Globus pallidus (tissue), 1 donor: Measurements from ENCODE around the gene MOB2.

Experiments
- DNase-seq: peaks from one replicate; pipeline ENCODE4 v3.0.0-alpha.2; 2015; ENCODE audit warnings: low spot score

MOB2 gene

DNA sequence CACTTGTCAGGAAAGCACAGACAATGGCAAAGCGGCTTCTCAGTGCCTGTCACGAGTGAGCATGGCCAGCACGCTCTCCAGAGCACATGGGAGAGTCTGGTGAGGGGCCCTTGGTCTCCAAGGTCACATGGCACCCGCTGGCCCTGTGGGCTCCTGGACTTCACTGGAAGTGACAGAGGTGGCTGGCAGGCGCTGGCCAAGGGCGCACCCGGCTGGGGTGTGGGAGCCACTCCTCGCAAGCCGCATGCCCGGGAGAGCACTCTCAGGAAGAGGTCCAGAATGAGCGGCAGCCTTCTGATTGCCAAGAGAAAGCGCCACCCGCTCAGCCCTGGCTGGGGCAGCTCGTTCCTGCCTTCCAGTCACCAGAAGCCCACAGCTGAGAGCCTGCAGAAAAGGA lies 17.1 kb upstream of the MOB2 start:
- DNase-seq: peak; percentile 61

DNA sequence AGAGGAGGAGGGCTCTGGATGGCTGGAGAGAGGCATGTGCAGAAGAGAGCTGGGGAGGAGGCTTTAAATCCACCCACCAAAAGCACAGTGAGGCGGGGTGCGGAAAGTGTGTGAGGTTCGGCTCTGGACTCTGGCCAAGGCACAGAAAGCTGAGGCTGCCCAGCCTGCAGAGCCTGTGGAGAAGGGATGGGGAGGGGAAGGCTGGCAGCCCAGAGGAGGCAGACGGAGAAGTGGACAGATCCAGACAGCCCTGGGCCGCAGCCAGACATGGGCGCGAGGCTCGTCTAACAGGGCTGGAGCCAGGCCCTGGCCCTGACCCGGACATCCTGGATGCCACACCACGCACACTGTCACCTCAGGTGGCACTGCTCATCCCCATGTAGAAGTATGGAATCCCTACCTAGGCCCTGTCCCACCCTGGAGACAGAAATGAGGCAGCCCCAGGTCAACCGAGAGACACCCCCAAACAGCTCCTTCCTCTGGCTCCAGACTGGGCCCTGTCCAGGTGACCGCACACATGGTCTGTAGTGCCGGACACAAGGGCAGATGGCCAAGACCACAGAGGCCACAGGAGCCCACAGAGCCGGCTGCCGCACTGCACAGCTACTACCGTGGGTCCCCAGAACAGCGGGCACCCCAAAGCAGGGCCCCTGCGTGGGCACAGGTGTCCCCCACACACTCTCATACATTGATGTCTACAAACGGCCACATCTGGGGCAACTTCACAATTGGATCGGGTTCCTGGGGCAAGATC lies 16.6 kb upstream of the MOB2 start:
- DNase-seq: peak; percentile 69

DNA sequence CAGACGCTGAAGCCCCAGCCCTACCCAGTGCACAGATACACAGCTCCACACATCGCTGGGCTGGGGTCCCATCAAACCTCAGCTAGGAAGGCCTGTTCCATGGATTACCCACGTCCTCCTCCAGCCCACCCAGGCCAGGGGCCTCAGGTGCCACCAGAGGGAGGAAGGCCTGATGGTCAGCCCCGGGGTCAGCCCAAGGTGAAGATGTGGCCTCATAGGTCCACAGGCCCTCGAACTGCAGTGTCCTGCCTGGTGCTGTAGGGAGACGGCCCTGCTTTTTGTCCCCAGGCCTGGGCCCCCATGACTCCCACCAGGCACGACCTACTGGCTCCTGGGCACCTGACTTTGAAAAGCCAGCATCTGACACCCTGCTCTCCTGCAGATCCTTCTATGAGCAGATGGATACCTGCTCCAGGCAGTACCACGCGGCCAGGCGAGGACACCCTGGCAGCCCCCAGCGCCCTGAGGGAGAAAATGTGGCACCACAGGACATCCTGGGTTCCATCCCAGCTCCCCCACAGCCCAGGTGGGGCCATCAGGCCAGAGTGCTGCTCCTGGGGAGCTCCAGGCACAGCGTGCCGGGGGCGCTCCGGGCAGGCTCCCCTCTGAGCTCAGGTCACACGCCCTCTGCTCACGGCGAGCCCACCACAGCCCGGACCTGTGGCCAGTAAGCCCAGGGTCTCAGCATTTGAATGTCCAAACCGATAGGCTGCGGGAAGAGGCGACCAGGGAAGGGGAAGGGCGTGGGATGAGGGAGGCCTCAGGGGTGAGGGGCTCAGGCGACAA lies 15.8 kb upstream of the MOB2 start:
- no peak for DNase-seq

DNA sequence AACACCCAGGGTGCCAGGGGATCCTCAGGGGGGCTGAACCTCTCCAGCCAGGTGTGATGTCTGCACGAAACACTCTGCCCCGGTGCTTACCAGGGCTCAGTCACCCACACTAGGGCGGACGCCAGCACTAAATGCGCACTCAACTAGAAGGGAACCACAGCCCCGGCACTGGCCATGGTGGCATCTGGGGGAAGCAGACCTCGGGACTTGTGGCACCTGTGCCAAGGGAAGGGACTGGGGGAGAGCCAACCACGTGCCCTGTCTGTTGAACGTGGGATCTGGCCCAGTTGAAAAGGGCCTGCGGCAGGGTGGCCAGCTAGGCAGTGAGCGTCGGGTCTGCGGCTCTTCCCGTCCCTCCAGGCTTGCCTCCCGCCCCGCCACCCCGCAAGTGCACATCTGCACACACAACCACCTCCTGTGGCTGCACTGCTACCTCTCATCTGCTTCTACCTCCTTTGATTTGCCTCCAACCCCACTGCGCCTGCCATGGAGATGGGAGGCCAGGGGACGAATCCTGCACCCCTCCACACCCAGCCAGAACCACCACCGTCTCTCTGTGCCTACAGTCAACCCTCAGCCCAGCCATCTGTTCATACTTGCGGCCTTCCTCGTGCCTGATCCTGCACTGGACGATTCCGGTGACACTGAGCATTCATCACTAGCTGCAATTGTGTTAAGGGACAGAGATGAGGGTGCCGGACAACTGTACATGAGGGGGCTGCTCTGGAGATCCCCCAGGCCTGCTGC lies 15.0 kb upstream of the MOB2 start:
- DNase-seq: no peak

DNA sequence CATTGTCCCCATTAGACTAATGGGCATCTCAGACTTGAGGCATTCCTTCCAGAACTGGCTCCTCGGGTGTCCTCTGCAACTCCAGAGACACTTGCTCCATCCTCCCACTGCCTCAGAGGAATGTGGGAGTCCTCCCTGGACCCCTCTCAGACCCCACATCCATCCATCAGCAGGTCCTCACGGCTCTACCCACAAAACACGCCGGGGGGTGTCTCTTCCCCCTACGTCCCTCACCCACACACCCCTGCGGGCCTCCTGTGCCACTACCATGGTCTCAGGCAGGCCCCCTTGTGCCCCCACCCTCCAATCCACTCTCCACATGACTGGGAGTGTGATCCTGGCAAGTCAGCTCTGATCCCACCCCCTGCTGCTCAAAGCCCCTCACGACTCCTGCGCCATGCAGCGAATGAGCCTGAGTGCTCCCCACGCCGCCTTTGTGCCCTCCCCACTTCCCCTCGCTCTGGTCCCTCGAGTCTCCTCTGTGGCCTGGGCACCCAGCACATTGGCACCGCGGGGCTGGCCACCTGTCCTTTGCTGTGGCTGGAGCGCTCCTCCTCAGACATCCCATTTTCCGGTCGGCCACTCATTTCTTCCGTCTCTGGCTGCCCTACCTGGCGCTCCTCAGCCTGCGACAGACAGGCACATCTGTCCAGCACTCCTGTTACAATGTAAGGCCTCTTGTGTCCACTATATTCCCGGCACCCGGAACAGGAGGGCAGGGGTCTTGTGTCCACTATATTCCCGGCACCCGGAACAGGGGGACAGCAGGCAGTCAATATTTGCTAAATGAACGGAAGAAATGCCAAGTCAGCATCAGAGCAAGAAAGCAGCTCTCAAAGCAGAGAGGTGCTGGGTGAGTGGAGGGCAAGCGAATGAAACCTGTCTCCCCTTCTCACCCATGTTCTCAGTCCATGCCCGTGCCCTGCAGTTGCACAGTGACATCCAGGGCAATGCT lies 14.2 kb upstream of the MOB2 start:
- no peak for DNase-seq

DNA sequence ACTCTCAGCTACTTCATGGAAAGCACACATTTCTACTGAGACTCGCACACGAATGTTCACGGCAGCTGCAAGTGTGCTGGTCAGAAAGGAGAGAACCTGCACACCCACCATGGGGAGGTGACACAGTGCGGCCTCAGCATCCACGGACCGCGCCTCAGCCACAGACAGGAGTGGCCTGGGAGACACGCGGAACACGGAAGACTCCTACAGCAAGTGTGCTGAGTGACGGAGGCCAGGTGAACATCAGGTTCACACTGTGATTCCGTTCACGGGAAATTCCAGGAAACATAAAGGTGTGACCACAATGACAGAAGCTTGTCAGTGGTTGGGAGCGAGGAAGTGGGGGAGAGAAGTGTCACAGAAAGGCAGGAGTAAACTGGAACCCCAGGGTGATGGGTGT lies 13.3 kb upstream of the MOB2 start:
- no peak for DNase-seq

DNA sequence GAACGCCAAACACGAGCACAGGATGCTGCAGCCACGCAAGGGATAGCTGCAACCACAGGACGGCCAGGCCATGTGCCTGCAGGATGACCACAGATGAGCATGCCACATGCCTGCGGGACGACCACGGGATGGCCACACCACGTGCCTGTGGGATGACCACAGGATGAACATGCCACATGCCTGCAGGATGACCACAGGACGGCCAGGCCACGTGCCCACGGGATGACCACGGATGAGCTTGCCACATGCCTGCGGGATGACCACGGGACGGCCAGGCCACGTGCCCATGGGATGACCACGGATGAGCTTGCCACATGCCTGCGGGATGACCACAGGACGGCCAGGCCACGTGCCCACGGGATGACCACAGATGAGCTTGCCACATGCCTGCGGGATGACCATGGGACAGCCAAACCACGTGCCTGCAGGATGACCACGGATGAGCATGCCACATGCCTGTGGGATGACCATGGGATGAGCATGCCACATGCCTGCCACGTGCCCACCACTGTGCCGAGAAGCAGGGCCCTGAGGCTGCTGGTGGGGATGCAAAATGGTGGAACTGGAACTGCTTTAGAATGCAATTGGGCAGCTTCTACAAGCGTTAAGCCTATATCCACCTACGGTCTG lies 12.8 kb upstream of the MOB2 start:
- DNase-seq: no peak

DNA sequence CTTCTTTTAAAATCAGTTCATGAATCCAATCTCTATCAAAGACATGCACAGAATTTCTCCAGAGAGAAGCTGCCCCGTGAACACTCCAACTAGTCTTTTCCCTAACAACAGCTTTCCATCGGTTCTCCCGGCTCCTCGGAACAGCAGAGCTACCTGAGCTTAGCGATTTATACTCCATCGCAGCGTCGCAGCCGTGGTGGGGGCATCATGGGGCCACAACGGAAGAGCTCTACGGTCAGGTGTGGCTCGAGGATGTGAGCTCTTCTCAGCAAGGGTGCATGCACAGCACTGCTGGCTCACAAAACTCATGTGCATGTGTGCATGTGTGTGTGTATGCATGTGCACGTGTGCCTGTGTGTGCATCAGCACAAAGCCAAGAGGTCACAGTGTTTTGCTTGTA lies 11.7 kb upstream of the MOB2 start:
- no peak for DNase-seq

DNA sequence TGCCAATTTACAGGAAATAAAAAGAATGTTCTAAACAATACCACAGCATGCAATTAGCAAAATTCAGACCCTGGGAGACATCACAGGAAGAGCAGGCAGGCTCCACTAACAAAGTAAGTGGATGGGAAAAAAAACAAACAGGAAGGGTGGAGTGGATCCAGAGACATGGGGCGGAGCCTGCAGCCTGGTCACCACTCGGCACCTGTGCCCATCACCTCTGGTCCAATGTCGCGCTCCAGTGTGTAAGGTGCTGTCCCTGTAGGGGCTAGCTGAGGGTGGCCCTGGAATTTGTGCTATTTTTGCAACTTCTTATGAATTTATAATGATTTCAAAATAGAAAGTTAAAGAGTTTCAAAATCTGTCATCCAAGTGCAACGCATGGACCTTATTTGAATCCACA lies 11.0 kb upstream of the MOB2 start:
- no peak for DNase-seq

DNA sequence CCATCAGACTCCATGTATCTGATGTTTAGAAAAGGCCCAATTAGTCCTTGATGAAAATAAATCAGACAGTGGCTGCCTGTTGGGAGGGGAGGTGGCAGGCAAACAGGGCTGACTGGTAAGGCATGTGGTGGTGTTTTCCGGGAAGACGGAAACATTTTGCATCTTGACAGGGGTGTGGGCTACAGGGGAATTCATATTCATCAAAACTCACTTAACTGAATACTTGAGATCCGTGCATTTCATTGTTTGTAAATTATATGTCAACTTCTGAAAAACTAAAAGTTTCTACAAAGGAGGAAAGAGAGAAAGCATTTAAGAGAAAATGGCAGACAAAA lies 10.1 kb upstream of the MOB2 start:
- DNase-seq: no peak

DNA sequence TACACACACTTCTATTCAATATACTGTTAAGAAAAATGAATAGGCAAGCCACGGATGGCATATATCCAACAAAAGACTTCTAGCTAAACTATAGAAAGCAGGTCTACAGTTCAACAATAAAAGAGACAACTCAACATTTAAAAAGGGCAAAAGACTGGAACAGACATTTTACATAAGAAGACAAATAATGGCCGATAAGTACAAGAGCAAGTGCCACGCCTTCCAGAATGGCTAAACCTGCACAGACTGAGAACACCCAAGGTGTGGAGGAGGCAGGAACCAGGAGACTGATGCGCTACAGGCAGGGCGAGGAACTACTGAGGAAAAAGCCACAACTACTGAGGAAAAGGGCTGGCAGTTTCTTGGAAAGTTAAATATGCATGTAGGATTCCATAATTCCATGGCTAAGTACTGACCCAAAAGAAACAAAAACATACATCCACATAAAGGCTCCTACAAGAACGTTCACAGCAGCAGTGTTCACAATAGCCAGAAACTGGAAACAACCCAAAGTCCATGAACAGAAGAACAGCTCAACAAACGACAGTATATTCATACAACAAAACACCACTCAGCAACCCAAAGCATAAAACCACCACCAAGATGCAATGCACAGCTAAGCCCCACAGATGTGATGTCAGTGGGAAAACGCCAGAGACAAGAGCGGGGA lies 9.6 kb upstream of the MOB2 start:
- DNase-seq: peak; percentile 45

DNA sequence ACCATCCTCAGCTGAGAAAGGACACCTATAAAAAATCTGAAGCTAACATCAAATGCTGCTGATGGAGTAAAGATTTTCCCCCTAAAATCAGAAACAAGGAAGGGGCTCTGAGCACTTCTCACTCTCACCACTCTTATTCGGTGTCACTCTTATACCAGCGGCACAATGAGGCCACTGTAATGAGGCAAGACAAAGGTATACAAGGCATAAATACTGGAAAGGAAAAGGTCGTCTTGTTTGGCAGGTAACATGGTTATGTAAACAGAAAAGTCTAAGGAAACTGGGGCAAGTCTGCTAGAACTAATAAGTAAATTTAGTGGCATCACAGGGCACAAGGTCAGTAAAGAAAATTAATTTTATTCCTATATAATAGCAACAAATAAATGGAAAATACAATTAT lies 8.1 kb upstream of the MOB2 start:
- no peak for DNase-seq

DNA sequence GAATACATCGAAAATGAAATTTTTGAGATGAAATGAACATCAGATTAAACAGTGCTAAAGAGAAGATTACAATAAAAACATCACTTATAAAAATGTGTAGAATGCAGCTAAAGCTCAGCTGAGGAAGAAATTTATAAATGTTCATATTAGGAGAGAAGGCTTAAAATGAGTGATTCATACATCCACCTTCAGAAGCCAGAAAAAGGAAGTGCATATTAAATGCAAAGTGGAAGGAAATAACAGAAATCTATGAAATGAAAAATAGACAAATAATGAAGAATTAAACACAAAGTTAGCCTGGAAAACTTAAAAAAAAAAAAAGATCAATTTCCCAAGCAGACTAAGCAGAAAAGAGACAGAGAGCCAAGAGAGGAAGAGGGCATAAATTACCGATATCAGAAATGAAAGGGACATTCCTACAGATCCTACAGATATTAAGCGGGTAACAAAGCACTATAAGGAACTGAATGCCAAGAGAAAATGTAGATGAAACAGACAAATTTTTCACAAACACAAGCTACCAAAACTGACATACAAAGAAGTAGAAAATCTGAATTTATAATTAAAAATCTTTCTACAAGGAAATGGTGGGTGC lies 7.2 kb upstream of the MOB2 start:
- DNase-seq: no peak

DNA sequence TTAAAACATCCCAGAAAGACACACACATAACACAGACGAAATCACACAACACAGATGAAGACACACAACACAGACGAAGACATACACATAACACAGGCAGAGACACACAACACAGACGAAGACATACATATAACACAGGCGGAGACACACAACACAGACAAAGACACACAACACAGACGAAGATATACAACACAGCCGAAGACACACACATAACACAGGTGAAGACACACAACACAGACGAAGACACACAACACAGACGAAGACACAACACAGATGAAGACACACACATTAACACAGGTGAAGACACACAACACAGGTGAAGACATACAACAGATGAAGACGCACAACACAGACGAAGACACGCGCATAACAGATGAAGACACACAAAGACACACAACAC lies 4.8 kb upstream of the MOB2 start:
- DNase-seq: no peak

DNA sequence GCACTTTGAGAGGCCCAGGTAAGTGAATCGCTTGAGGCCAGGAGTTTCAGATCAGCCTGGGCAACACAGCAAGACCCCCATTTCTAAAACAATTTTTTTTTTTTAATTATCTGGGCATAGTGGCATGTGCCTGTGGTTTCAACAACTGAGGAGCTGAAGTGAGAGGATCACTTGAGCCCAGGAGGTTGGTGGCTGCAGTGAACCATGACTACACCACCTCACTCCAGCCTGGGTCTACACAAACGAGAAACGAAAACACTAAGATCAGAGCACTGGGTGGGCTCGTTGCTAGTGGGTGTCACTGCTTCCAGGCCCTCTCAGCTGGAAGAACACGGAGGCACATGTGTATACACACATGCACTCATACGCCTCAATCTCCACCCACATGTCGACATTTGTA lies 4.1 kb upstream of the MOB2 start:
- no peak for DNase-seq

DNA sequence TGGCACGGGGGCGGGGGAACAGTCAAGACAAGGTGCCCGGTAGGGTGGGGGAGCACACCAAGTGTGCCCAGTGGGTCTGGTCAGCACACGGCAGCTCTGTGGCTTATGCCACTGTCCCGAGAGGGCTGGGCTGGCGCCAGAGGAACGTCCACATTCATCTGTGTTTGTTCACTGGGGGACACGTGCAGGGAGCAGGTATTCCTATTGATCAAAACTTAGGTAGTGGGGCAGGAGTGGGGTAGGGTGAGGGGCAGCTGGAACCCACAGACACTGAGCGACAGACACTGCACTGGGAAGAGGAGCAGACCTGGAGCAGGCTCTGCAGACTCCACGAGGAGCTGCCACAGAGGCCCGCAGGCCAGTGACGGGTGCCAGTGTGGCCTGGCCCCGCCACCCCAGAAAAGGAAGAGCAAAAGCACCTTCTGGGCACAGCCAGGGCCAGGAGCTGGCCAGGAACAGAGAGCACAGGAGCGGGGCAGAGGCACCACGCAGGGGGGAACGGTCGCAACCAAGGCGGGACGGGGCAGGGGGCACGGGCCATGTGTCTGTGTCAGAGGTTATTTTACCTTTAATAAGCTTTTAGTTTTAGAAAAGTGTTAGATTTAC lies 2.1 kb upstream of the MOB2 start:
- DNase-seq: no peak

DNA sequence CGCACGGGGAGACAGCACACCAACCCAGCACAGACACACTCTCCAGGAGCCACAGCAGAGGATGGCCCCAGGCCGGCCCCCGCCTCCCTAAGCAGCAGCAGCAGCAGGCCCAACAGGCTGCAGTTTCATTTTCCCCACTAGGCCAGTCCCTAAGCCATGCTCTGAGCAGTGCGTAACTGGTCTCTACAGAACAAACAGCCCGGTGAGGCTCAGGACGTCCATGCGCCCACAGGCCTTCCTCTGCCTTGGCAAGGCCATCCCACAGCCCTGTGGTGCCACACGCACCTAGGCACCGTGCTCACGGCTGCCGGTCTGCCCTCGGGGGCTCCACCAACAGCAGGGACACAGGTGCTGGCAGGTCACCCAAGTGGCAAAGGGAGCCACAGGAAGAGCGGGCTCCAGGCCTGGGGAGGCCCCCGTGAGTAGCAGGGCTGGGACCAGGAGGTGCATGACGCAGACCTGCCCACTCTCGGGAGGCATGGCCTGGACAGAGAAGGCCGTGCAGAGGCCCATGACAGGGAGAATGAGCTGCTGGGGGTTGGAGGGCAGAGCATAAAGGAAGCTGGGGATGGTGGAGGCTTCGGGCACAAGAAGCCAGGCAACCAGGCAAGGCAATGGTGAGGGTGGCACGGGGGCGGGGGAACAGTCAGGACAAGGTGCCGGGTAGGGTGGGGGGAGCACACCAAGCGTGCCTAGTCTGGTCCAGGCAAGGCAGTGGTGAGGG lies 1.4 kb upstream of the MOB2 start:
- no peak for DNase-seq

DNA sequence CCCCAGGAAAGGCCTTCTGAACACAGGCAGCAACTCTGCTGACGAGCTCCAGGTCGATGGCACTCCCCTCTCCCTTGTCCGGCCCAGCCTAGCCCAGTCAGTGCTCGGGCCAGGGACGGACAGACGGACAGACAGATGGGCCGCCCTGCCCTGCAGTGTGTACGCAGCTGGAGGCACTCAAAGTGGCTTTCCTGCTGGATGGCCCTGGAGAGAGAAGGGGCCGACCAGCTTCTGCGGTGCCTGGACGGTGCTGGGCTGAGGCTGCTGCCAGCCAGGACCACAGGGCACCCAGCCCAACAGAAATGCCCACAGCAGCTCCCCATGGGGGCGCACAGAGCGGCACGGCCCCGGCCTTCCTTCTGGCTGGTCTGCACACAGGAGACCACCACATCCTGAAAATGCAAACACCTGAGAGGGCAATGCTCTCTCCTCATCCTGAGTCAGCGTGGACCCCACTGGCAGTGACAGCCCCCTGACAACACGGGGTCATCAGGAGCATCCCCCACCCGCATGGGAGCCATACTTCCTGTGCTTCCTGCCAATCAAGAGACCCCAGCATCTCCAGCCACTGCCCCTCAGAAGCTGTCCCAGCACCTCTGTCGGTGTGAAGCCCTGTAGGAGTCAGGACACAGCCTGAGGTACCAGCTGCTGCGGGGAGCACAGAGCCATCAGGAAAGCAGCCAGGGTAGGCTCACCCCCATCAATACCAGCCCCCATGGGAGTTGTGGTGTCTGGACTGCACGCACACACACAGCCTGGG lies 692 bp upstream of the MOB2 start:
- DNase-seq: no peak

DNA sequence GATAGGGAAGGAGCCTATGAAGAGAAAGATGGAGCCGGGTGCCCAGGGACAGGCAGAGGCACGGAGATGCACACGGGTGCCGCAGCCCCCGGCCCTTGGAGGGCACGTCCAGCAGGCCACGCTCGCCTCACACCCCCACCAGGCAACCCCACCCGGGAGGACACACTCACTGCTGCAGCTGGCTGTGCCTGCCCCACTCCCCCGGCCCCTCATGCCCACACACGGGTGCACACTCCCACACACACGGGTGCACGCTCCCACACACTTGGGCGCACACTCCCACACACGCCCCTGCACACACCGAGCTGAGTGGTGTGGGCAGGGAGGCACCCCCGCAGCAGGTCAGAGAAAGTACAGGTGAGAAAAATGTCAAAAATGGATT lies 1.1 kb downstream of the MOB2 start:
- DNase-seq: no peak
